Bronchial epithelial cell (primary cell): Measurements from ENCODE around the gene NR2C2AP. TPM values are rescaled to one million over a fixed set of nuclear protein-coding genes. Genes with fewer than 3 reads are reported as not detected.

Experiments used
- DNase-seq: peaks from one replicate; pipeline ENCODE4 v3.0.0-alpha.2; 2010; ENCODE audit warnings: low read depth
- FAIRE-seq: peaks from 2 replicates; lab custom pipeline; 2011; peaks lifted over from hg19 to GRCh38; lab: Jason Lieb, UNC
- H3K27me3 ChIP-seq: 2 replicates; pipeline ENCODE4 v1.5.1; 2011; ENCODE audit warnings: low read length; ENCODE audit not compliant: control insufficient read depth, insufficient read depth
- H3K36me3 ChIP-seq: 2 replicates; pipeline ENCODE4 v1.5.1; 2011; ENCODE audit warnings: low read length; ENCODE audit not compliant: control insufficient read depth, insufficient read depth
- H3K4me3 ChIP-seq: 2 replicates; pipeline ENCODE4 v1.5.1; 2011; ENCODE audit warnings: mild to moderate bottlenecking, low read depth, low read length, control low read depth
- total RNA-seq: library from RNA; depleted of rRNA; stranded (reverse); fragments of >200 nt; gene quantifications from 2 replicates; pipeline ENCODE4 v1.2.1, GENCODE V29; 2014
- TF ChIP-seq, protein P1 (sequence below): IDR thresholded peaks from 2 replicates; pipeline ENCODE4 v1.5.1; 2011; ENCODE audit warnings: mild to moderate bottlenecking, moderate library complexity, low read length, control low read depth, inconsistent platforms; ENCODE audit not compliant: insufficient read depth, severe bottlenecking

Gene NR2C2AP
- total RNA-seq, 1 donor from 2014 or later = 49.0 TPM

DNA sequence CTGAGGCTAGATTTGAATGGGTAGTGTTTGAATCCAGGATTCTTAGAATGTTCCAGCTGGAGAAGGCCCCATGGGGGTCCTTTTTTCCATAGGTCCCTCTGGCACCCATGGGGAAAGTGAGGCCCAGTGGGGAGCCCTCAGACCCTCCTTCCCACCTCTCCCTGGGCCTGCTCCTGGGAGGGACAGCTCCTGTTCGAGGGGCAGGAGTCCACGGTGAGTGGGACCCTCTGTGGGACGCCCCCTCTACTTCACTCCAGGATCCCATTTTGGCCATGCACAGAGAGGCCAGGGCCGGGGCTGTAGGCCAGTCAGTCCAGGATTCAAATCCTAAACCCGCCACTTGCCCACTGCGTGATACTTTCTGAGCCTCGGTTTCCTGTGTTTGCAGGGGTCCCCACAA is 40.7 kb downstream of the NR2C2AP start:
- FAIRE-seq (no peak), DNase-seq (no peak)
- TF ChIP-seq, protein P1, sequence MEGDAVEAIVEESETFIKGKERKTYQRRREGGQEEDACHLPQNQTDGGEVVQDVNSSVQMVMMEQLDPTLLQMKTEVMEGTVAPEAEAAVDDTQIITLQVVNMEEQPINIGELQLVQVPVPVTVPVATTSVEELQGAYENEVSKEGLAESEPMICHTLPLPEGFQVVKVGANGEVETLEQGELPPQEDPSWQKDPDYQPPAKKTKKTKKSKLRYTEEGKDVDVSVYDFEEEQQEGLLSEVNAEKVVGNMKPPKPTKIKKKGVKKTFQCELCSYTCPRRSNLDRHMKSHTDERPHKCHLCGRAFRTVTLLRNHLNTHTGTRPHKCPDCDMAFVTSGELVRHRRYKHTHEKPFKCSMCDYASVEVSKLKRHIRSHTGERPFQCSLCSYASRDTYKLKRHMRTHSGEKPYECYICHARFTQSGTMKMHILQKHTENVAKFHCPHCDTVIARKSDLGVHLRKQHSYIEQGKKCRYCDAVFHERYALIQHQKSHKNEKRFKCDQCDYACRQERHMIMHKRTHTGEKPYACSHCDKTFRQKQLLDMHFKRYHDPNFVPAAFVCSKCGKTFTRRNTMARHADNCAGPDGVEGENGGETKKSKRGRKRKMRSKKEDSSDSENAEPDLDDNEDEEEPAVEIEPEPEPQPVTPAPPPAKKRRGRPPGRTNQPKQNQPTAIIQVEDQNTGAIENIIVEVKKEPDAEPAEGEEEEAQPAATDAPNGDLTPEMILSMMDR = no peak
- Histone ChIP-seq H3K27me3 (no peaks in the 10 kb centered on the region), H3K4me3 (no peak overlapping the region), H3K36me3 (no peaks in the 10 kb centered on the region)

GRCh38 chr19:19160461-19161035 is 42.7 kb downstream of the NR2C2AP start:
- H3K36me3 ChIP-seq = no peaks in the 10 kb centered on the region
- DNase-seq = no peak
- TF ChIP-seq, protein P1 = no peak
- no peaks in the 10 kb centered on the region for H3K27me3 ChIP-seq
- no peak overlapping the region for H3K4me3 ChIP-seq
- FAIRE-seq = no peak

DNA sequence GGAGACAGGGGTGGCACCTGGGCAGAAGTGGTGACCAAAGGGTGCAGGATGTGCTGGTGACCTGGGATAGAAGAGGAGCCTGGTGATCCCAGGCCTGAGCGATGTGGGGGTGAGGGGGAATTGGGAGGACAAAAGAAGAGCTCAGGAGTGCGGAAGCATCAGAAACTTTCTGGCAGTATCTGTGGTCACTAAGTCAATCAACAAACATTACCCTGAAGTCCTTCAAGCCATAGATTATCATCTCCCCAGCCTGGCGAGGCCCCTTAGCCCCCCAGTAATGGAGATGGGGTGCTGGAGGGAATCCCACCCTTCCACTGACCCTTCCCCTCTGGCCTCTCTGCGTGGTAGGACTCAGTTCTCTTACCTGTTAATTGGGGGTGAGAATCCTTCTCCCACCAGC is 43.7 kb downstream of the NR2C2AP start:
- H3K4me3 ChIP-seq = no peak overlapping the region
- H3K27me3 ChIP-seq = no peaks in the 10 kb centered on the region
- FAIRE-seq = no peak
- TF ChIP-seq, protein P1 = no peak
- DNase-seq = no peak
- H3K36me3 ChIP-seq = no peaks in the 10 kb centered on the region

DNA sequence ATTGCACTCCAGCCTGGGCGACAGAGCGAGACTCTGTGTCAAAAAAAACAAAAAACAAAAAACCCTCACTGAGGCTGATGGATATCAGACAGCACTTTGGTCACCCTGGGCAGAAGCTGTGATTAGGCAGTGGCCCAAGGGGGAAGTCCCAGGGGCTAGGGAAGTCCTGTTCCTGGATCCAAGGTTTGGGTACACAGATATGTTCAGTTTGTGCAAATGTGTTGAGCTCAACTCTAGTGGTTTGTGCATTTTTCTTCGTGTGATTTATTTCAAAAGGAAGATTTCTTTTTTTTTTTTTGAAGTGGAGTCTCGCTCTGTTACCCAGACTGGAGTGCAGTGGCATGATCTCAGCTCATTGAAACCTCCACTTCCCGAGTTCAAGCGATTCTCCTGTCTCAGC is 45.4 kb downstream of the NR2C2AP start:
- FAIRE-seq (no peak), DNase-seq (no peak)
- H3K36me3 ChIP-seq = no peaks in the 10 kb centered on the region
- no peaks in the 10 kb centered on the region for H3K27me3 ChIP-seq
- no peak overlapping the region for H3K4me3 ChIP-seq
- TF ChIP-seq, protein P1 = no peak

DNA sequence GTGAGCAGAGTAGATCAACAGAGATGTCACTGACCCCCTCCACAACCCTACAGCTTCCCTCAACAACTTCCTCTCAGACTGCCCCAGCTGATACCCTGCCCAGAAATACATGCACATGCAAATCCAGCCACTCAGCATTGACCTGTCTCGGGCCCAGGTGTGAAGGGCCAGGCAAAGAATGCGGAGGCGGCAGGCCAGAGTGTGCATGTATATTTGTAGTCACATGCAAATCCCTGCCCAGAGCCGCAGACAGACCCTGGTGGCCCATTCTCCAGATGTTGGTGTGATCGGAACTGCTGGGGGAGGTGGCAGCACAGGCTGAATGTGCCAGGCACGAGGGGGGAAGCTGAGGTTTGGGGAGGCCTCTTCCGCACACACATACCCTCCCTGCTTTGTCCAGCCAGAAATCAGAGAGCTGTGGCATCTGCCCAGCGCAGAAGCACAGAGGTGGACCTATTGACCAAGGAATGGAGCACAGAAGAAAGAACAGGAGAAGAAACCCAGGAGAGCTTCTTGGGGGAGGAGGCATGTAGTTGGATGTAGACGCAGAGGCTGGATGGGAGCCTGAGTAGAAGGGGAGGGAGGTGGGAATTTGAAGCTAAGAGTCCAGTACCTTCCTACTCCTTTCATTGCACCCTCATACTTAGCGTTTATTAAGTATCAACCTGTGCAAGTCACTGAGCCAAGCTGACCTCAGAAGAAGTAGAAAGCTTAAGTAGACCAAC is 47.6 kb downstream of the NR2C2AP start:
- Histone ChIP-seq H3K36me3 (no peaks in the 10 kb centered on the region), H3K4me3 (no peak overlapping the region), H3K27me3 (no peaks in the 10 kb centered on the region)
- FAIRE-seq = no peak
- TF ChIP-seq, protein P1 = no peak
- no peak for DNase-seq
